Measurements from ENCODE around the gene DRD4. TPM values are rescaled to one million over a fixed set of nuclear protein-coding genes. Genes with fewer than 3 reads are reported as not detected.

Gene DRD4
- polyA plus RNA-seq, 1 donor (not counting 4 experiments of a cell fraction or from before 2014, with no cell fraction given), result not detected

DNA sequence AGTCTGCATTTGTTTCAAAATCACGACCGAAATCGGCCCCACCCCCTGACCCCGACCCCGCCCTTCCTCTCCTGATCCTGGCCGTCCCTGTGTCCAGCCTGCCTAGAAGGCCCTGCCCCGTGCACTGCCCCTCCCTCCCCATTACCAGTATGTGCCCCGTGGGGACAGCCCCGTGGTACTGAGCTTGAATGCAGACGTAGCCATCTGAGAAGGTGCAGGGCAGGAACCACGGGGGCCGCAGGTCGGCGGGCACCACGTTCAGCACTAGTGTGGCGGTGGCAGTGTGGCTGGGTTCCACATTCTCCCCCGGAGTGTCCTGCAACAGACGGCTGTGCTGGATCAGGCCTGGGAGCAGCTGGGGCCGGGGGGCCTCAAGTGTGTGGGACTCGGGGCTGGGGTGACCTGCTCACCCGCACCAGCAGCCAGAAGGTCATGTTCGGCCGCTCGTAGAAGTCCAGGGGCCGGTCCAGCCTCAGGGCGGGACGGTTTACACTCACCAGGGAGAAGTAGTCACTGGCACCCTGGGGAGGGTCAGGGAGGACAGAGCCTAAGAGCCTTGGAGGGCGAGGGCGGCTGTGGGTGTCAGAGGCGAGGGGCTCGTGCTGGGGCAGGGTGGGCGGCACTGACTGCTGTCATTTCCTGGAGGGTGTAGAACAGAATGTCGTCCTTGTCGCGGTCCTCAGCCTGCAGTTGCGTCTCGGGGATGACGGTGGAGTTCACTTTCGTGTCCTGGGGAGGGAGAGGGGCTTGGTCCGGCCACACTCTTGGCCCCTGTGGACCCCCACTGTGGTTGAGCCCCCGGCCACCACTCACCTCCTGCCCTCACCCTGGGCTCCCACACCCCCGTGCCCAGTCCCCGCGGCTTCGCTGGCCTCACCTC, 15.9 kb upstream of the DRD4 start:
- TF ChIP-seq, protein P1, sequence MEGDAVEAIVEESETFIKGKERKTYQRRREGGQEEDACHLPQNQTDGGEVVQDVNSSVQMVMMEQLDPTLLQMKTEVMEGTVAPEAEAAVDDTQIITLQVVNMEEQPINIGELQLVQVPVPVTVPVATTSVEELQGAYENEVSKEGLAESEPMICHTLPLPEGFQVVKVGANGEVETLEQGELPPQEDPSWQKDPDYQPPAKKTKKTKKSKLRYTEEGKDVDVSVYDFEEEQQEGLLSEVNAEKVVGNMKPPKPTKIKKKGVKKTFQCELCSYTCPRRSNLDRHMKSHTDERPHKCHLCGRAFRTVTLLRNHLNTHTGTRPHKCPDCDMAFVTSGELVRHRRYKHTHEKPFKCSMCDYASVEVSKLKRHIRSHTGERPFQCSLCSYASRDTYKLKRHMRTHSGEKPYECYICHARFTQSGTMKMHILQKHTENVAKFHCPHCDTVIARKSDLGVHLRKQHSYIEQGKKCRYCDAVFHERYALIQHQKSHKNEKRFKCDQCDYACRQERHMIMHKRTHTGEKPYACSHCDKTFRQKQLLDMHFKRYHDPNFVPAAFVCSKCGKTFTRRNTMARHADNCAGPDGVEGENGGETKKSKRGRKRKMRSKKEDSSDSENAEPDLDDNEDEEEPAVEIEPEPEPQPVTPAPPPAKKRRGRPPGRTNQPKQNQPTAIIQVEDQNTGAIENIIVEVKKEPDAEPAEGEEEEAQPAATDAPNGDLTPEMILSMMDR (optimal IDR thresholded peaks at IDR 0.05 in 1 of 3, IDR thresholded peaks at IDR 0.05 in 1 of 3, conservative IDR thresholded peaks at IDR 0.05 in 1 of 3; ENCODE audit: extremely low read depth in 1 of 3, insufficient read depth in 2 of 3, low read length in 3 of 3), result no peak
- TF ChIP-seq EZH2 (IDR thresholded peaks at IDR 0.05; ENCODE audit: low read length), result no peak
- Histone ChIP-seq H3K4me3 (ENCODE audit: control insufficient read depth in 2 of 3, extremely low read depth in 1 of 3, insufficient read depth in 2 of 3, low read depth in 1 of 3, low read length in 3 of 3) (no peak overlapping the region), H2AFZ (ENCODE audit: control insufficient read depth, low read length) (no peak overlapping the region), H3K9me1 (ENCODE audit: control insufficient read depth, extremely low read depth, insufficient read depth, low read length) (no peaks in the 10 kb centered on the region), H3K4me1 (ENCODE audit: control insufficient read depth, extremely low read depth, insufficient read depth, low read length) (no peaks in the 10 kb centered on the region), H3K27me3 (ENCODE audit: control insufficient read depth, extremely low read depth, insufficient read depth, low read length) (no peaks in the 10 kb centered on the region), H3K9ac (ENCODE audit: control insufficient read depth, extremely low read depth, insufficient read depth, low read length) (no peak overlapping the region), H3K36me3 (ENCODE audit: control insufficient read depth in 2 of 2, extremely low read depth in 1 of 2, insufficient read depth in 2 of 2, low read length in 2 of 2) (no peaks in the 10 kb centered on the region), H4K20me1 (ENCODE audit: control insufficient read depth, extremely low read depth, insufficient read depth, low read length) (no peaks in the 10 kb centered on the region), H3K4me2 (ENCODE audit: control insufficient read depth, extremely low read depth, insufficient read depth, low read depth, low read length) (no peak overlapping the region), H3K79me2 (ENCODE audit: control insufficient read depth, insufficient read depth, low read length) (no peaks in the 10 kb centered on the region), H3K27ac (ENCODE audit: control insufficient read depth, insufficient read depth, low read length) (no peak overlapping the region), H3K9me3 (ENCODE audit: control insufficient read depth, low read depth, low read length) (no peaks in the 10 kb centered on the region)
- dilution Hi-C loops (cut with MboI; ENCODE audit: extremely low pct_ligation_motif_present, low sequenced_read_pairs), result no loop called here
- FAIRE-seq (no peak), DNase-seq (ENCODE audit: low read depth, low spot score) (no peak)

DNA sequence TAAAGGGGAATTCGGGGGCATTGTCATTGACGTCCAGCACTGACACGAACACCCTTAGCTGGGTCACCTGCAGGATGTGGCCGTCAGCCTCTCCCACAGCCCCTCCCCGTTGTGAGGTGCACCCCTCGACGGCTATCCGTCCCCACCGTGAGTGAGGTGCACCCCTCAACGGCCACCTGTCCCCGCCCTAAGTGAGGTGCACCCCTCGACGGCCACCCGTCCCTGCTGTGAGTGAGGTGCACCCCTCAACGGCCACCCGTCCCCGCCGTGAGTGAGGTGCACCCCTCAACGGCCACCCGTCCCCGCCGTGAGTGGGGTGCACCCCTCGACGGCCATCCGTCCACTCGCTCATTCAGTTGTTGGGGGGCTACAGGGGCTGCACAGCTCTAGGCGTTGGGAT, 15.2 kb upstream of the DRD4 start:
- H3K9me1 ChIP-seq (ENCODE audit: control insufficient read depth, extremely low read depth, insufficient read depth, low read length), result no peaks in the 10 kb centered on the region
- no peak overlapping the region for H3K4me3 ChIP-seq (ENCODE audit: control insufficient read depth in 2 of 3, extremely low read depth in 1 of 3, insufficient read depth in 2 of 3, low read depth in 1 of 3, low read length in 3 of 3)
- H3K27ac ChIP-seq (ENCODE audit: control insufficient read depth, insufficient read depth, low read length), result no peak overlapping the region
- H3K9me3 ChIP-seq (ENCODE audit: control insufficient read depth, low read depth, low read length), result no peaks in the 10 kb centered on the region
- no peak for TF ChIP-seq EZH2 (IDR thresholded peaks at IDR 0.05; ENCODE audit: low read length)
- TF ChIP-seq, protein P1 (optimal IDR thresholded peaks at IDR 0.05 in 1 of 3, IDR thresholded peaks at IDR 0.05 in 1 of 3, conservative IDR thresholded peaks at IDR 0.05 in 1 of 3; ENCODE audit: extremely low read depth in 1 of 3, insufficient read depth in 2 of 3, low read length in 3 of 3), result no peak
- no peak for FAIRE-seq
- H3K9ac ChIP-seq (ENCODE audit: control insufficient read depth, extremely low read depth, insufficient read depth, low read length), result no peak overlapping the region
- H2AFZ ChIP-seq (ENCODE audit: control insufficient read depth, low read length), result no peak overlapping the region
- dilution Hi-C loops (cut with MboI; ENCODE audit: extremely low pct_ligation_motif_present, low sequenced_read_pairs), result no loop called here
- no peaks in the 10 kb centered on the region for H3K79me2 ChIP-seq (ENCODE audit: control insufficient read depth, insufficient read depth, low read length)
- H3K4me2 ChIP-seq (ENCODE audit: control insufficient read depth, extremely low read depth, insufficient read depth, low read depth, low read length), result no peak overlapping the region
- H3K27me3 ChIP-seq (ENCODE audit: control insufficient read depth, extremely low read depth, insufficient read depth, low read length), result no peaks in the 10 kb centered on the region
- H3K4me1 ChIP-seq (ENCODE audit: control insufficient read depth, extremely low read depth, insufficient read depth, low read length), result no peaks in the 10 kb centered on the region
- H3K36me3 ChIP-seq (ENCODE audit: control insufficient read depth in 2 of 2, extremely low read depth in 1 of 2, insufficient read depth in 2 of 2, low read length in 2 of 2), result no peaks in the 10 kb centered on the region
- no peak for DNase-seq (ENCODE audit: low read depth, low spot score)
- H4K20me1 ChIP-seq (ENCODE audit: control insufficient read depth, extremely low read depth, insufficient read depth, low read length), result no peaks in the 10 kb centered on the region
